Measurements from ENCODE around the gene TTLL10.
"Not testable (repeated sequence)": the region's sequence is repeated elsewhere in the genome, so short reads cannot be mapped to it uniquely, and the experiment has no call there.

Gene TTLL10

DNA sequence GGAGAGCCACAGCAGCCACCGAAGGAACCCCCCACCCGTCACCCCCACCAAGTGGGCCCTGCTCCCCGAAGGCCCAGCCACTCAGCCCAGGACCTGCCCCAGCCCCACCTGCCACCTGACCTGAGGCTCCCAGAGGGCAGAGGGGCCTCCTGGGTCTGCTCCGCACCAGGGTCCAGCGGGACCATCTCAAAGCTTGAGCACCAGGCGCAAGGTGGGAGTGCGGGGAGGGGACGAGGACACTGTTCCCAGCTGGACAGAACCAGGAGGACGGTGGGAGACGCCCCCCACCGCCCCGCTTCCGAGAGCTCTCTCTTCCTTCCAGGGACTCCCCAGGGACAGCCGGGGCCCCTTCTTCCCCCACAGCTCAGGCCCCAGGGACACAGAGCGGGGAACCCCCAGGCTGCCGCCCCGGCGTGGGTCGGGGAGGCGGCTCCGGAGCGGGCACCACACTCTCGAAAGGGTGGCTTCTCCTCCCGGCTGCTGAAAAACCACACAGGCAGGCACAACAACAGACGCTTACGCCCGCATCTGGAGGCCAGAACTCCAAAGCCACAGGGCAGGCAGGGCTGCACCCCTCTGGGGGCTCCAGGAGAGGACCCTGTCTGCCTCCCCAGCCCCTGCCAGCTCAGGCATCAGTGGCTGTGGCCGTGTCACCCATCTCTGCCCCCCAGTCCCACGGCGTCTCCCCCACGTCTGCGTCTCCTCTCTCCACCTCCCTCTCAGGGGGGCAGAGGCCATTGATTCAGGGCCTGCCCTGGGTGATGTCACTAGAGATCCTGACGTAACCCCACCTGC lies 1.9 kb upstream of the TTLL10 start:
- DNase-seq (ENCODE audit: low read depth in 2 of 2) = peak in 1 of 2 donors; percentile 36

DNA sequence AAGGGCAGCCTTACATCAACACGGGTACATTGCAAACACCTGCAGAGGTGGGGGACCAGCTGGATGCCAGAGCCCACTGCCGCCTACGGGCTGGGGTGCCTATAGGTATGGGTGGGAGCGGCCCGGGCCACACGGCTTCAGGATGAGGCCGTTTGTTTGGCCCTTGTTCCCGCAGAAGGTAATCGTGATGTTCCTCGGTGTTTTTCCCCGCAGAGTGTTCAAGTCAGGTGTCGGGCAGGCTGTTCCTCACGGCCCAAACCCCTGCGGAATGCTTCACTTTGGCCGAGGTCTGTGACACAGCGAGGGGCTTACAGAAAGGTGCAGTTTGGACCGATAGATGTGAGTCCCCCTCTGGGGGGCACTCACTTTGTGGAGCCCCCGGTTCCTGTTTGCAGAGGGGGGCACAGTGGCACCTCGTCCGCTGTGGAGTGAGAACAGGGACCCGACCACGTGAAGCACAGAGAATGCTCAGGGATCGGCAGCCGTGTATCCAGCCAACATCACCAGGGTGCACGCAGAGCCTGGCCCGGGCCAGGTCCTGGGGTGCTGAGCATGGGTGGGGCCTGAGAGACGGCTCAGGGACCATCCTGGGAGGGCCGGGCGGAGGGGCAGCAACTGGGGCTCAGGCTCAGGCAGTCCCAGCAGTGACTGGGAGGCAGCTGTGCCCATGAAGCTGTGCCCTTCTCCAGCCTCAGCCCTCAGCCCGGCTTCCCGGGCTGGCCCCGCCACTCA lies 453 bp upstream of the TTLL10 start:
- DNase-seq (ENCODE audit: low read depth in 2 of 2) = no peak

DNA sequence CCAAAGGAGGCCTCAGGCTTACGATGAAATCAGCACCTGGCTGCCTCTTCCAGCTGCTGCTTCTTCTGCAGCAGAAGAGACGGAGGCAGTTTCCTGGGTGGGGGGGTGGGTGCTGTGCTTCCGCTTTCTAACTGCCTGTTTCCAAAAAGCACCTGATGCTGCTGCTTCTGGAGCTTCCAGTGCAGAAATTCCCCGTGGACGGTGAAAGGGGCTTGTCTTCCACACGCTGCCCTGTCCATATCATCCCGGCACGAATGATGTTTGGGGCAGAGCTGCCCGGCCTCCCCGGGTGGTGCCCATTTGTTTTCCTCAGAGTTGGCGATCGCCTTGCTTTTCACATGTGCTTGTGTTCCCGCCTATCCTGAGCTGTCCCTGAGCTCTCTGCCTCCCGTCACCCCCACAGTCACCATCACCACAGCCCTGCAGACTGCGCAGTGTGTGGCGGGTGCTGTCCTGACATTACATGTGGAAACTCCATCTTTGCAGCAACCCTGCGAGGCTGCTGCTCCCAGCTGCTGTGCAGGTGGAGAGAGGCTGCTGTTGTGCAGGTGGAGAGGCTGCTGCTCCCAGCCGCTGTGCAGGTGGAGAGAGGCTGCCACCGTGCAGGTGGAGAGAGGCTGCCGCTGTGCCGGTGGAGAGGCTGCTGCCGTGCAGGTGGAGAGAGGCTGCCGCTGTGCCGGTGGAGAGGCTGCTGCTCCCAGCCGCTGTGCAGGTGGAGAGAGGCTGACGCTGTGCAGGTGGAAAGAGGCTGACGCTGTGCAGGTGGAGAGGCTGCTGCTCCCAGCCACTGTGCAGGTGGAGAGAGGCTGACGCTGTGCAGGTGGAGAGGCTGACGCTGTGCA lies 1.8 kb downstream of the TTLL10 start:
- no peak for DNase-seq (ENCODE audit: low read depth in 2 of 2)

DNA sequence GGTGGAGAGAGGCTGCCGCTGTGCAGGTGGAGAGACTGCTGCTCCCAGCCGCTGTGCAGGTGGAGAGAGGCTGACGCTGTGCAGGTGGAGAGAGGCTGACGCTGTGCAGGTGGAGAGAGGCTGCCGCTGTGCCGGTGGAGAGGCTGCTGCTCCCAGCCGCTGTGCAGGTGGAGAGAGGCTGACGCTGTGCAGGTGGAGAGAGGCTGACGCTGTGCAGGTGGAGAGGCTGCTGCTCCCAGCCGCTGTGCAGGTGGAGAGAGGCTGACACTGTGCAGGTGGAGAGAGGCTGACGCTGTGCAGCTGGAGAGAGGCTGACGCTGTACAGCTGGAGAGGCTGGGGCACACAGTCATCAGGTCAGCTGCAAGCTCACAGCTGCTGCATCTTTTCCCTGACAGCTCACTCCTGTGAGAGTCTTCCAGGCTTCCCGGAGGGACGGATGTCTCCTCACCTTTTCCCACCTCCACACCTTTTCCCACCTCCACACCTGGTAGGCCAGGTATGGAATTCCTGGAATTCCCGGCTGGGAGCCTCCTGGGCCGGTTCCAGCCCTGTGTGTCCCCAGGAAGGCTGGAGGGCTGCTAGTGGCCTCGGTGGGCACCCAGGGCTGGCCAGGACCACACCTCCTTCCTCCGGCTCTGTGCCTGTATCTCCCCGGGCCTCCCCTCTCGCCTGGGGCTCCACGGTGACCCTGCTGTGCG lies 2.5 kb downstream of the TTLL10 start:
- DNase-seq (ENCODE audit: low read depth in 2 of 2) = not testable (repeated sequence)

DNA sequence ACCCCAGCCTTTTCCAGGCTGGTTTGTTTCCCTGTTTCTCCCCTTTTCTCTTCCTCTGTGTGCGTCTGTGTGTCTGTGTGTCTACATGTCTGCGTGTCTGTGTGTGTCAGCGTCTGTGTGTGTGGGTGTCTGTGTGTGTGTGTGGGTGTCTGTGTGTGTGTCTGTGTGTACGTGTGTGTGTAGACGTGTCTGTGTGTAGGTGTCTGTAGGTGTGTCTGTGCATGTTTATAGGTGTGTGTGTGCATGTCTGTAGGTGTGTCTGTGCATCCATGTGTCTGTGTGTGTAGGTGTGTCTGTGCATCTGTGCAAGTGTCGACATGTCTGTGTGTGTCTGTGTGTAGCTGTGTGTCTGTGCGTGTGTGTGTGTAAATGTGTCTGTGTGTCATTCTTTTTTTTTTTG lies 3.3 kb downstream of the TTLL10 start:
- no peak for DNase-seq (ENCODE audit: low read depth in 2 of 2)

DNA sequence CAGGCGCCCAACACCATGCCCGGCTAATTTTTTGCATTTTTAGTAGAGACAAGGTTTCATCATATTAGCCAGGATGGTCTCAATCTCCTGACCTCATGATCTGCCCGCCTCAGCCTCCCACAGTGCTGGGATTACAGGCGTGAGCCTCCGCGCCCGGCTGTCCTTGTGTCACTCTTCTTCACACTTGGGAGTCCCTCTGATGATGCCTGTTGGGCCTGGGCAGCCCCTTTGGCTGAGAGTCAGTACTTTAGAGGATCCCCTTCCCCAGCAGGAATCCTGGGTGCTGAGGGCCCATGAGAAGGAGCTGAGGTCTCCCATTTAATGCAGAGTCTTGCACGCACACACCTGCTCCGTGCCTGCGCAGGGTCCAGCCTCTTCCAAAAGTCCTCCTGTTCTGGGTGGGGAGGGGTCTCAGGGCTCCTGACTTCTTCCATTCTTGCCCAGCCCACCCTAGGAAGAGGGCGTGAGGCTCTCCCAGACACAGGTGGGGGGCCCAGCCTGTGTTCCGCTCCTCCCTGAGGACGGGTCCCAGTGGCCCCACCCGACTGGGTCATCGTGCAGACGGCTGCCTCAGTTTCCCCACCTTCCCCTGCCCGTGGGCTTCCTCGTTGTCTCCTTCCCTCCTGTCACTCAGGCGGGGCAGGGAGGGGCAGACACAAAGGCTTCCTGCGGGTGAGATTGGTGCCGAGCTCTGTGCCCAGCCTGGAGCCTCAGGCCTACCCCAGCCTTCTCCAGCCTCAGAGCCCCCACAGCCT lies 3.9 kb downstream of the TTLL10 start:
- DNase-seq (ENCODE audit: low read depth in 2 of 2) = no peak

DNA sequence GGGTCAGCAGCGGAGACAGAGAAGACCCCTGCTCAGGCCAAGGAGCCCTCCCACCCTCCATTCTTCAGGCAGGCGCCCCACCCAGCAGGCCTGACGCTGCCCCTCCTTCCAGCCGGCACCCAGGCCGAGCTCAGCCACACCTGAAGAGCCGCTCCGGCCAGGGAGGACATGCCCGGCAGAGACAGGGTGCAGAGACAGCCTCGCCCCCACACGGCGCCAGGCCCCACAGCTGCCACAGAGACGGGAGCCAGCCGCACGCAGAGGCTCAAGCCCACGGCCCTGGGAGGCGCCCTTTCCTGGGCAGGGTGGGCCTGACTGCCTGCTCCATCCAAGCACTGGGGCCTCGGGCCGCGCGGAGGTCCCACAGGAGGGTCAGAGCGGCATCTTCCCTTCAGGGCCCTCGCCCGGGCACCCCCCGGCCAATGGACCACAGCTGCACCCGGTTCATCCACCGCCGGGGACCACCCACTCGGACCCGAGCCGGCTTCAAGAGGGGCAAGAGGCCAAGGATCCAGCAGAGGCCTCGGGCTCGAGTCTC lies 5.2 kb downstream of the TTLL10 start:
- no peak for DNase-seq (ENCODE audit: low read depth in 2 of 2)

DNA sequence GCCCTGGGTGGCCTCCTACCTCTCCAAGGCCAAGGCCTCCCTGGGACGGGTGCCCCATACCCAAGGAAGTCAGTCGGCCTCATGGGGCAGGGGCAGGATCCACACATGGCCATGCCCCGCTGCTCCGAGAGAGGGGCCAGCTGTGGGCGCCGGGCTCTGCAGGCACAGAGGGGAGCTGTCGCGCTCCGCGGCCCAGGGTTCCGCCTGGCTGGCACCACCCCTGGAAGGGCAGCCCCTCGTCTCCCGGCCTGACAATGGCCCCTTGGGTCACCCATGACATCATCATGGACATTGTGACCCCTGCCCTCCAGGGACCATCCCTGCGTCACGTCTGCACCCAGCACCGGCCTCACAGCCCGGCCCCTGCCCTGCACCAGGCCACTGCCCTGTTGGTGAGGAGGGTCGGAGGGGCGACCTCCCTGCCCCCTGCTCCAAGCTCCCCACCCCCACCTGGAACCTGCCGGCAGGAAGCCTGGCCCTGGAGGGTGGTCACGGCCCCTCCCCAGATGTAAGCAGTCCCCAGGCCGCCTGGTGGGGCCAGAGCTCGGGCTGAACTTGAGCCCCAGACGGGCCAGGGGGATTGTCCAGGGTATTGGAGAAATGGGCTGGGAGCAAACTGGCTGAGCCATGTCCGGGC lies 5.8 kb downstream of the TTLL10 start:
- DNase-seq (ENCODE audit: low read depth in 2 of 2) = no peak

DNA sequence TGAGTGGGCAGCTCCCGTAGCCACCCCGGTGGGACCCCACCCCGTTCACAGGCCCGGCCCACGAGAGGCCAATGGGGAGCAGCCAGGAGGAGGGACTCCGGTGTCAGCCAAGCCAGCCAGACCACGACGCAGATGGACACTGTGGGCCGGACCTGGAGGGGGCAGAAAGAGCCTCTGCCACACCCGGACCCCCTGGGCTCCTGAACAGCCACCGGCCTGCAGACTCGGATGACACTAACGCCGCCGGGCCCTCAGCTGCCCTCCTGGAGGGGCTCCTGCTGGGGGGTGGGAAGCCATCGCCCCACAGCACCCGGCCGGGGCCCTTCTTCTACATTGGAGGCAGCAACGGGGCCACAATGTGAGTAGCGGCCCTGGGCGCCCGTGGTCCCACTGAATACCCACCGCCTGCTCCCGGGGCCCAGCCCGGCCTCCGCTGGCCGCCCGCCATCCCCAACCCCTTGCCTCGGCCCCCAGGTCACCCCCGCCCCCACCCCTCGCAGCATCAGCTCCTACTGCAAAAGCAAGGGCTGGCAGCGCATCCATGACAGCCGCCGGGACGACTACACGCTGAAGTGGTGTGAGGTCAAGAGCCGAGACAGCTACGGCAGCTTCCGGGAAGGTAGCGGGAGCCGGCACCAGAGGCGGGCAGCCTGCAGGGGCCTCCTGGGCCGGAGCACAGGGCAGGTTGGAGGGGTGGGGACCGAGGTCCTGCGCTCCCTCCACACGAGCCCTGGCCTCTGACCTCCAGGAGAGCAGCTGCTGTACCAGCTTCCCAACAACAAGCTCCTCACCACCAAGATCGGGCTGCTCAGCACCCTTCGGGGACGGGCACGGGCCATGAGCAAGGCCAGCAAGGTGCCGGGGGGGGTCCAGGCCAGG lies 6.5 kb downstream of the TTLL10 start:
- DNase-seq (ENCODE audit: low read depth in 2 of 2) = no peak

DNA sequence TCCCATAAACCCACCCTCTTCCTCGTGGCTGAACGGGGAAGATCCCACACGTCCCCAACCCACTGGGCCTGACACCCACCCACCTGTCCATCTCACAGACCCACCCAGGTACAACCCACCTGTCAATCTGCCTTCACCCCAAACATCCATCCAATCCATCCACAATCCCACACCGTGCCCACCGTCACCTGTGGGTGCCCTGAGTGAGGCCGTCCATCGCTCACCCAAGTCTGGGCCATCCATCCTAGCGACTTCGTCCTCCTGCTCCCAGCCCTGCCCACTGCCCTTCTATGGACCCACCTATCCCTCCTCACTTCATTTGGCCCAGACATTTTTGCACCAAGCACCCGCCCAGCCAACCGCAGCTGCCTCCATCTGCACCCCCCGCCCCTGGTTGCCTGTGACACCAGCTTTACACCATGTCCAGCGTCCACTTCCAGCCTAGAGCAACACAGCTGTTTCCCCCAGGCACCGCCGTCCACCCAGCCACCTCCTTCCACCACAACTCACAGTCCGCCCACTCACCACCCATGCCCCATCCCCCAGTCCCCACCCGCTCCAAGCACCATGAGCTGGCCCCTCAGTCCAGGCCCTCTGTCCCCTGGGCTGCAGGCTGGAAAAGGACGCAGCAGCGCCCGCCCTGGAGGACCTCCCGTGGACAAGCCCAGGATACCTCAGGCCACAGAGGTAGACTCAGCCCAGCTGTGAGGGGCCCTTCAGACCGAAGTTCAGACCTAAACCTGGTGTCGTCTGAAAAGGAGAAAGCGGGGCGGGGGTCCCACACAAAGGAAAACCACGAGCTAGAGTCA lies 7.7 kb downstream of the TTLL10 start:
- DNase-seq (ENCODE audit: low read depth in 2 of 2) = no peak

DNA sequence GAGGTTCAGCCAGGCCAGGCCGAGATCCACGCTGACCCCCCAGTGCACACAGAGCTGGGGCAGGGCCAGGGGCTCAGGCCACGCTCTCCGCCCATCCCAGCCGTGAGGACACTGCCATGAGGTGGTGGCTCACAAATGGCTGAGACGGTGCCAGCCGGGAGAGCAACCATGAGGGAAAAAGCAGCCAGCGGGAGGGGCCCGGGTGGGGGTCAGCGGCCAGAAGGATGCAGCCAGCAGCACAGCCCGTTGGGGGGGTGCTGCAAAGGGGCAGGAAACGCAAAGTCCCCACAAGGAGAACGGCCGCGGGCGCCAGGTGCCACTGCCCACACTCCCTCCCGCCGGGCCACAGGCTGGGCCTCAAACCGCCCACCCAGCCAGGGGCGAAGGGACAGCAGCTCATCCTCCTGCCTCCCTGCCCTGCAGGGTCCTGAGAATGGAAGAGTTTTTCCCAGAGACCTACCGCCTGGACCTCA lies 8.3 kb downstream of the TTLL10 start:
- DNase-seq (ENCODE audit: low read depth in 2 of 2) = no peak

DNA sequence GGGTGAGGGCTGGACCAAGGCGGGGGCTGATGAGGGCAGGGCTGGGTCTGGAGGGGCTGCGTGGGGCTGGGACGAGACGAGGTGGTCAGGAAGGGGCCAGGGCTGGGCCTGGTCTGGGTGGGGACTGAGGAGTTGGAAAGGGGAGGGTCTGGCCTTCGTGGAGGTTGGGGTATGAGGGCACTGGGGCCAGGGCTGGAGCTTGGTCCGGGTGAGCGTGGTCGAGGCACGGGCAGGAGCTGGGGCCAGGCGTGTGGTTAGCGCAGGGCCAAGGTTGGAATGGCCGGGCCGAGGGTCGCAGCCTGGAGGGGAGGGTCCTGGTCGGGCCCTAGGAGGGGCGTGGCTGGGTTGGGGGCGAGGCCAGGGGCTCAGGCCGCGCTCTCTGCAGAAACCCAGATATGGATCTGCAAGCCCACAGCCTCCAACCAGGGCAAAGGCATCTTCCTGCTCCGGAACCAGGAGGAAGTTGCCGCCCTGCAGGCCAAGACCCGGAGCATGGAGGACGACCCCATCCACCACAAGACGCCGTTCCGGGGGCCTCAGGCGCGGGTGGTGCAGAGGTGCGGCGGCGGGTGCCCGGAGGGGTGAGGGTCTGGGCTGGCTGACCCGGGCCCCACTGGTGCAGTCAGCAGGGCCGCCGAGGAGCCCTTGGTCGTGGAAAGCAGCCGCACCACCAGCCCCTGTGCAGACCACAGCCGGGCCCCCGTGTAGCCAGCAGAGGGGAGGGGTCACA lies 9.0 kb downstream of the TTLL10 start:
- DNase-seq (ENCODE audit: low read depth in 2 of 2) = no peak

DNA sequence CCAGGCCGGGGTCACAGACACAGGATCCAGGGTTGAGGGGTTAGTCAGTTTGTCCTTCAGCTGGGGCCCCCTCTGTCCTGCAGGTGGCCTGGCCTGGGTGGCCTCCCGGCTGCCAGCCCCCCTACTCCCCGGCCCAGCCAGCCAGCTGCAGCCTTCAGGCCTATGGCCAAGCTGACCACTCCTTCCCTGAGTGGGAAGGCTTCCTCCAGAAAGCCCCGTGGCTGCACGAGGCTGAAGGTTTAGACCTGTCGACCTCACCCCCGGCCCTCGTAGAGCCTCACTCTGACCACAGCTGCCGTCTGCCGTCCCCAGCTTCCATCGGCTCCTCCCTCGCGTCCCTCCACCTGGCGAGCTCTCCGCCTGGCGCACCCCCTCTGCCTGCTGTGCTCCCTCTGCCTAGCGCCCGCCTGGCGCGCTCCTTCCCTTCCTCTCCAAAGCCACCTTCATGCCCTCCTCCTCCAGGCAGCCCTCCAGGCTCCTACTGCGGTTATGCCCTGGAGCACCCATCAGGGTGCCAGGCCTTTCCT lies 9.6 kb downstream of the TTLL10 start:
- DNase-seq (ENCODE audit: low read depth in 2 of 2) = no peak

DNA sequence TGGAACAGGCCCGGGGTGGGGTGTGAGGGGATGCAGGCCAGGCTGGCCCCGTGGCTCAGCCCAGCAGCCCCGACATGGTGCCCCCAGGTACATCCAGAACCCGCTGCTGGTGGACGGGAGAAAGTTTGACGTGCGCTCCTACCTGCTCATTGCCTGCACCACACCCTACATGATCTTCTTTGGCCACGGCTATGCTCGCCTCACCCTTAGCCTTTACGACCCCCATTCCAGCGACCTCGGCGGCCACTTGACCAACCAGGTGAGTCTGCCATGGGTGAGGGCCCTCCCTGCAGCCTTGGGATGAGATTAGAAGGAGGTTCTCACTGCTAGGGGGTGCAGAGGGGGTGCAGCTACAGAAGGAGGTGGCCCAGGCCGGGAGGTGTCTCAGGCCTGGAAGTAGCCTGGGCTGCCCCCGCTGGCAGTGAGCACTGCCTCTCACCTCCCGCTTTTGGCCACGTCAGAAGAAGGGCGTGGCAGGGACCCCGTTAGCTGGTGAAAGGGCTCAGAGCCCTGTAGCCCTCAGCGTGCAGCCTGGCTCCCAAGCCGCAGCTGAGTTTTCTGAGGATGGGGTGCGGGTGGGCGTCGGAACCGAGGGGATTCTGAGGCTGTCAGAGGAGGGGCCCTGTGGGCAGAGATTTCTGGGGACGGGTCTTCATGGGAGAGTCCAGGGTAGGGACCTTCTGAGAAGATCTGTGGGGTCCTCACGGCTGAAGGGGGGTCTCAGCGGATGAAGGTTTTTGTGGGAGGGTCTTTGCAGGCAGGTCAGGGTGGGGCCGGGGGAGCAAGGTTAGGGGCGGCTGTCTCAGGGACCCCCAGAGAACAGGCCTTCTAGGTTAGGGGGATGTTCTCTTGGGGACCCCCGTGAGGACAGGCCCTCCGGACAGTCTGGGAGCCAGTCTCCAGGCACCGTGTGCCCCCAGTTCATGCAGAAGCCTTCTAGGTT lies 10.4 kb downstream of the TTLL10 start:
- DNase-seq (ENCODE audit: low read depth in 2 of 2) = no peak

DNA sequence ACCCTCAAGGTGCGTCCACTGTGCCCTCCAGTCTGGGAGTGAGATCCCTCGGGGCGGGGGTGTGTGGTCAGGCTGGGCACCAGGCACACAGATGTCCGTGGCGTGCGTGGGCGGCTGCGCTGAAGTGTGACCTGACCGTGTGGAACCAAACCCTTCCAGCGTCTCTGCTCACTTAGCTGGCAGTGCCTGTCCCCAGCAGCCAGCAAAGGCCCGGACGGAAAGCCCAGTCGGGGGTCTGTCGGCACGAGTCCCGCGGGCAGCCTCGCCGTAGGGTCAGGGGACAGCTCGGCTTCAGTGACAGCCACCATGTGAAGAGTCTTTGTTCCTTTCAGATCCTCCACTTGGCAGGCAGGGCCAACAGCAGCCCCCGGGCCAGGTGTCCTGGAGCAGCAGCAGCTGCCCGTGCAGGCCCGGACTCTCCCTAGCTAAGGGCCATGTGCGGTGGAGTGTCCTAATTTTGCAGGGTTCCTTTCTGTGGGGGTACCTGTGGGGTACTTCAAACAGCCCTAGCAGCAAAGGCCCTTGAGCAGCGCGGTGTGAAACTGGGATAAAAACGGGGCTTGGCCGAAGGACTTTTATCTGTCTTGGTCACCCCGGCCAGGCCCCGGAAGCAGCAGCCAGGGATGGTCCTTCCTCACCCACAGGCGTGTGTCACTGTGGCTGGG lies 11.6 kb downstream of the TTLL10 start:
- no peak for DNase-seq (ENCODE audit: low read depth in 2 of 2)

DNA sequence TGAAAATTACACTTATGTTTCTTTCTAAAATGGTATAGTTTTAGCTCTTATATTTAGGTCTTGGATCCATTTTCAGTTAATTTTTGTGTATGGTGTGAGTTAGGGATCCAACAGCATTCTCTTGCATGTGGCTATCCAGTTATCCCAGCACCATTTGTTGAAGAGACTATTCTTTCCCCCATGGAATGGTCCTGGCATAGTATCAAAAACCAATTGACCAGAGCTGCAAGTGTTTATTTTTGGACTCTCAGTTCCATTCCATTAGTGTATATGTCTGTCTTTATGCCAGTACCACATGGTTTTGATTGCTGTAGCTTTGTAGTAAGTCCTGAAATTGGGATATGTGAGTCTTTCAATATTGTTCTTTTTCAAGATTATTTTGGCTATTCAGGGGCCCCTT lies 14.3 kb downstream of the TTLL10 start:
- no peak for DNase-seq (ENCODE audit: low read depth in 2 of 2)

Data from stimulated activated CD8-positive, alpha-beta memory T cell treated with anti-CD3 and anti-CD28 coated beads, Interleukin-15, amount 100 ng/mL, for 48 hours (primary cell).